Measurements from ENCODE around the gene IQCE.

DNA sequence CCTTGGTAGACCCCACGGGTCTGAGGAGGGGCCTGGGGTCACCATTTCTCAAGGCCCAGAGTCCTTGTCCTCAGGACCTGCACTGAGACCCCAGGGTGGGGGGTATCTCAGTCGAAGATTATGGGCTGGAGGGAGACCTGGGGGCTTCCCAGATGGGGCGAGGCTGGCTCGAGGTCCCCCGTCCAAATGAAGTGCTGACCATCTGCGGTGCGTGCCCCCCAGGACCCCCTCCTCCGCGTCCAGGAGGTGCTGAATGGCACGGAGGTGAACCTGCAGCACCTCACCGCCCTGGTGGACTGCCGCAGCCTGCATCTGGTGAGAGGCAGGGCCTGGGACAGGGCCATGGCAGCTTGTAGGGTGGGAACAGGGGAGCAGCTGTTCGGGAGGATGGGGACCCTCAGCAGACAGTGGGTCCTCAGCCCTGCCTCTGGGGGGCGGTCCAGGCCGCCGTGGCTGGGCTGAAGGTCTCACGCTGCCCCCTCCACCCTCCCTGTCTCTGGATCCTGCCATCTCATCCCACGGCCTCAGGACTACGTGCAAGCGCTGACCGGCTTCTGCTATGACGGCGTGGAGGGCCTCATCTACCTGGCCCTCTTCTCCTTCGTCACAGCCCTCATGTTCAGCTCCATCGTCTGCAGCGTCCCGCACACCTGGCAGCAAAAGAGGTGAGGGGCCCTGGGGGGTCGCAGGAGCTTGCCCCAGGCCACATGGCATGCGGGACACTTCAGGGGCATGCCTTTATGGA lies 97.3 kb downstream of the IQCE start:
- TF ChIP-seq EZH2 (IDR thresholded peaks at IDR 0.05; ENCODE audit: borderline replicate concordance, low read length): no peak
- TF ChIP-seq, protein P1, sequence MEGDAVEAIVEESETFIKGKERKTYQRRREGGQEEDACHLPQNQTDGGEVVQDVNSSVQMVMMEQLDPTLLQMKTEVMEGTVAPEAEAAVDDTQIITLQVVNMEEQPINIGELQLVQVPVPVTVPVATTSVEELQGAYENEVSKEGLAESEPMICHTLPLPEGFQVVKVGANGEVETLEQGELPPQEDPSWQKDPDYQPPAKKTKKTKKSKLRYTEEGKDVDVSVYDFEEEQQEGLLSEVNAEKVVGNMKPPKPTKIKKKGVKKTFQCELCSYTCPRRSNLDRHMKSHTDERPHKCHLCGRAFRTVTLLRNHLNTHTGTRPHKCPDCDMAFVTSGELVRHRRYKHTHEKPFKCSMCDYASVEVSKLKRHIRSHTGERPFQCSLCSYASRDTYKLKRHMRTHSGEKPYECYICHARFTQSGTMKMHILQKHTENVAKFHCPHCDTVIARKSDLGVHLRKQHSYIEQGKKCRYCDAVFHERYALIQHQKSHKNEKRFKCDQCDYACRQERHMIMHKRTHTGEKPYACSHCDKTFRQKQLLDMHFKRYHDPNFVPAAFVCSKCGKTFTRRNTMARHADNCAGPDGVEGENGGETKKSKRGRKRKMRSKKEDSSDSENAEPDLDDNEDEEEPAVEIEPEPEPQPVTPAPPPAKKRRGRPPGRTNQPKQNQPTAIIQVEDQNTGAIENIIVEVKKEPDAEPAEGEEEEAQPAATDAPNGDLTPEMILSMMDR (IDR thresholded peaks at IDR 0.05; ENCODE audit: low read length): no peak
